Right lobe of liver (tissue), 6 donors: ENCODE results near the gene SIK3. TPM values are rescaled to one million over a fixed set of nuclear protein-coding genes. Genes with fewer than 3 reads are reported as not detected.

ENCODE experiments used
- ATAC-seq, 4 donors: fragments of 200-7000 bp; cut with Tn5 transposase; one replicate each; pipeline ENCODE4 v1.9.1; 2020; ENCODE audit warnings: mild to moderate bottlenecking in 4 of 4, moderate library complexity in 4 of 4
- DNase-seq, 3 donors: peaks; one replicate each; pipeline ENCODE4 v3.0.0-alpha.2; 2020
- H3K27ac ChIP-seq, 3 donors: fragments of 200-600 bp; one replicate each; pipeline ENCODE4 v1.8.0; 2022
- H3K27me3 ChIP-seq, 2 donors: fragments of 200-600 bp; one replicate each; pipeline ENCODE4 v1.8.0; 2022
- H3K36me3 ChIP-seq, 4 donors: fragments of 200-600 bp; sonication (generic) in 1 of 4; one replicate each; pipeline versions ENCODE4 v1.5.1 to v1.8.0; 2017 to 2022; ENCODE audit warnings: control low read depth in 1 of 4
- H3K4me1 ChIP-seq, 4 donors: fragments of 200-600 bp; sonication (generic) in 1 of 4; one replicate each; pipeline versions ENCODE4 v1.5.1 to v1.8.0; 2017 to 2022; ENCODE audit warnings: control low read depth in 1 of 4
- H3K4me3 ChIP-seq, 3 donors: fragments of 200-600 bp; one replicate each; pipeline ENCODE4 v1.8.0; 2022
- H3K9me3 ChIP-seq, 4 donors: fragments of 200-600 bp; sonication (generic) in 1 of 4; one replicate each; pipeline versions ENCODE4 v1.5.1 to v1.8.0; 2017 to 2022; ENCODE audit warnings: control low read depth in 1 of 4
- POLR2A ChIP-seq: fragments of 450-650 bp; IDR thresholded peaks from one replicate; pipeline ENCODE4 v1.6.1; 2017; ENCODE audit warnings: antibody characterized with exemption, mild to moderate bottlenecking
- WGBS: methylation state at CpG from one replicate; pipeline ENCODE4 v1.1.6; 2018; ENCODE audit warnings: low coverage, low lambda C conversion rate; ENCODE audit not compliant: insufficient coverage; ENCODE audit errors: missing lambda C conversion rate; 5-methylcytosine and 5-hydroxymethylcytosine counted together
- intact Hi-C, 2 donors: fragments of 100-400 bp; cut with DNase I; formaldehyde crosslinking; loops; one replicate each; pipeline versions ENCODE4 v1.11.2 to v1.14.1; 2022
- total RNA-seq, 6 experiments: library from RNA; depleted of rRNA in 2 of 6; stranded (reverse); fragments of >200 nt in 2 of 6; fragmentation: NEBNext Ultra II Directional in 3 of 6; extraction: Animal tissue kit (Norgen Biotek cat#: 25700) in 3 of 6; gene quantifications; one replicate each; pipeline versions ENCODE4 v1.1.0 to v1.2.4, GENCODE V29; 2016 to 2023
- TF ChIP-seq, protein P1 (sequence below), 4 donors: fragments of 200-600 bp in 3 of 4; fragments of 450-650 bp in 1 of 4; IDR thresholded peaks; one replicate each; pipeline versions ENCODE4 v1.5.1 to v1.8.0; 2016 to 2022; ENCODE audit warnings: antibody characterized with exemption in 4 of 4, mild to moderate bottlenecking in 2 of 4
- donor health status: DM: no; HTN: yes; CAD: no.
- donor health status: DM: no; HTN: no; CAD: no.
- donor health status: DM: no; HTN: no; CAD: no.
- donor health status: DM: no; HTN: yes; CAD: no.
- donor health status: DM: no; HTN: yes; CAD: no.

The SIK3 gene
- total RNA-seq, 6 experiments from 2014 or later: 22.0 to 35.4 (median 26.8) TPM

DNA sequence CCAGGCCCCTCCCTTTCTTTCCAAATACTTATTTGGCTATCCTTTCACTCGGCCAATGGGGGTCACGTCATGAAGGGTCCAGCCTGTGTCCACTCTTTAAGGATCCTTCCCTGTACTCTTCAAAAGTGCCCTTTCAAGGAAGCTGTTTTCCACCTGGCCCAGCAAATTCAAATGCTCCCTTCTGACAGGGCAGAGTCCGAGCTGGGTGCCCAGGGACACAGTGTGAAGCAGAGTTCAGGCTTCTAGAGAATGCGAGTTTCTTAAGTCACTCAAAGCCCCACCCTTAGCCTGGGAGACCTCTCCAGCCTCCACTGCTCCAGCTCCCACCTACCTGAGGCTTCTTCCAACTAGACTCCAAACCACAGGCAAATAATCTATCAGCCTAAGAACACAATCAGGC, 255.3 kb downstream of the SIK3 start:
- intact Hi-C loops: no loop called here

DNA sequence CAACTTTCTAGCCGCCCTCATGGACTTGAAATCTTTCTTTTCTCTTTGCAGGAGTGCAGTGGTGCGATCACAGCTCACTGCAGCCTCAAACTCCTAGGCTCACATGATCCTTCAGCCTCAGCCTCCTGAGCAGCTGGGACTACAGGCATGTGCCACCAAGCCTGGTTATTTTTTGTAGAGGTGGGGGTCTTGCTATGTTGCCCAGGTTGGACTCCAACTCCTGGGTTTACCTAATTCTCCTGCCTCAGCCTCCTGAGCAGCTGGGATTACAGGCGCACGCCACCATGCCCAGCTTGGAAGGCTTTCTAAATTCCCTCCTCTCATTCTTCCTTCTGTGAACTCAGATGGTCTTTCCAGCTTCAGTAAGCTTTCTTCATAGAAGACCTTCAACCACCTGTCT, 256.1 kb downstream of the SIK3 start:
- peaks cover 0 to 31% (median 8%) of the 10 kb centered on the region in 4 donors for H3K36me3 ChIP-seq
- H3K4me1 ChIP-seq: peaks cover 0 to 36% (median 18%) of the 10 kb centered on the region in 4 donors
- no peak overlapping the region for H3K4me3 ChIP-seq
- 93% methylated on average over 2 of the region's 4 CpGs for WGBS
- H3K27ac ChIP-seq: no peak overlapping the region
- TF ChIP-seq POLR2A: no peak
- TF ChIP-seq, protein P1, sequence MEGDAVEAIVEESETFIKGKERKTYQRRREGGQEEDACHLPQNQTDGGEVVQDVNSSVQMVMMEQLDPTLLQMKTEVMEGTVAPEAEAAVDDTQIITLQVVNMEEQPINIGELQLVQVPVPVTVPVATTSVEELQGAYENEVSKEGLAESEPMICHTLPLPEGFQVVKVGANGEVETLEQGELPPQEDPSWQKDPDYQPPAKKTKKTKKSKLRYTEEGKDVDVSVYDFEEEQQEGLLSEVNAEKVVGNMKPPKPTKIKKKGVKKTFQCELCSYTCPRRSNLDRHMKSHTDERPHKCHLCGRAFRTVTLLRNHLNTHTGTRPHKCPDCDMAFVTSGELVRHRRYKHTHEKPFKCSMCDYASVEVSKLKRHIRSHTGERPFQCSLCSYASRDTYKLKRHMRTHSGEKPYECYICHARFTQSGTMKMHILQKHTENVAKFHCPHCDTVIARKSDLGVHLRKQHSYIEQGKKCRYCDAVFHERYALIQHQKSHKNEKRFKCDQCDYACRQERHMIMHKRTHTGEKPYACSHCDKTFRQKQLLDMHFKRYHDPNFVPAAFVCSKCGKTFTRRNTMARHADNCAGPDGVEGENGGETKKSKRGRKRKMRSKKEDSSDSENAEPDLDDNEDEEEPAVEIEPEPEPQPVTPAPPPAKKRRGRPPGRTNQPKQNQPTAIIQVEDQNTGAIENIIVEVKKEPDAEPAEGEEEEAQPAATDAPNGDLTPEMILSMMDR (IDR thresholded peaks at IDR 0.05): no peak
- DNase-seq (no peak), ATAC-seq (no peak)
- intact Hi-C loops: no loop called here
- no peaks in the 10 kb centered on the region for H3K9me3 ChIP-seq
- no peaks in the 10 kb centered on the region for H3K27me3 ChIP-seq

More for the DNA sequence above, 255.3 kb downstream of the SIK3 start:
- TF ChIP-seq, protein P1 (IDR thresholded peaks at IDR 0.05): no peak
- no peak for TF ChIP-seq POLR2A
- no peaks in the 10 kb centered on the region for H3K27me3 ChIP-seq
- no peaks in the 10 kb centered on the region for H3K9me3 ChIP-seq
- DNase-seq: no peak
- ATAC-seq: peak in 2 of 4 donors; percentile 4 to 6
- WGBS: 14% methylated on average over 4 of the region's 4 CpGs
- peaks cover 0 to 32% (median 17%) of the 10 kb centered on the region in 4 donors for H3K4me1 ChIP-seq
- H3K27ac ChIP-seq: no peak overlapping the region
- peaks cover 0 to 38% (median 8%) of the 10 kb centered on the region in 4 donors for H3K36me3 ChIP-seq
- no peak overlapping the region for H3K4me3 ChIP-seq

DNA sequence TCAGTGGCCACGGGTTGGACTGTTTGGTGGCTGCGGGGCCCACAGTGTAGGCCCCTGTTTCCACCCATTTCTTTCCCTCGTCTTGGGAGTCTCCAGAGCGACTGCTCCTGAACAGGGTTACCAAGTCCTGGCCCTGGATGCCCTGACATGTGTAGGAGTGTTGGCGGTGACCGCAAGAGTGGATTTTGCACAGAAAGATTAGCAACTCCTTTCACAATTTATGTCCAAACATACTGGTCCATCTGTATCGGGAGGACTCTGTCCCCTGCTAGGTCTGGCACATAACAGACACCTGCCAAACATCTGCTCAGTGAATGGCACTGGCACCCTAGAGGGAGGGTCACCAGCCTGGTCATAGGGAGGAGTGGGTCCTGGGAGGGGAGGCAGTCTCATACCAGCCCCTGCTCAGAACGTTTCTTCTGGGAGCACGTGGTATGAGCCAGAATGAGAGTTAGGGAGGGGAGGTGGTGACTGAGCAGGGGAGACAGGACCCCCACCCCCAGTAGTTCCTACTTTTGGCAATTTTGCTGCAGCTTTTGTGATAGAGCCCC, 257.4 kb downstream of the SIK3 start:
- TF ChIP-seq, protein P1 (IDR thresholded peaks at IDR 0.05): no peak
- TF ChIP-seq POLR2A: no peak

DNA sequence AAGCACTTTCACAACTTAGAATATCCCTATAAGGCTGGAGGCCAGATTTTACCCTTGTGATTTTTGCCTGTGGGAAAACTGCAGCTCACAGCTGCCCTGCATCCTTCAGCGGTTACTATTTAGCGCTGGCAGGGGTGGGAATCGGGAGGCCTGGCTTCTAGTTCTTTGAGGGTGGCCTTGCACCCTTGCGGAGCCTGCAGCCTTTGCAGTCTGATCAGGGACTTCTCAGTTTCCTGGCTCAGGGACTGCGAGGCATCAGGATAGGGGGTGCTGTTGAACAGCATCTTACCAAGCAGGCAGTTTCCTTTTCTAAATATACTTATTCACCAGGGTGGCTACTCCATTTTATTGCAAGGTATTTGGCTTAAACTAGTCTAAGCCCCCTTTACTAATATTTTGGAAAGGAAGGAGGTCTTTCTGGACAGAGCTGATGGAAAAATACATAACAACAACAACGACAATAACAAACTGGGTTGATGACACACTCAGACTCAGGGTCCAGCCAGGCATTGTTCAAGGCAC, 257.9 kb downstream of the SIK3 start:
- 8% methylated on average over 6 of the region's 6 CpGs for WGBS
- Histone ChIP-seq H3K9me3 (no peaks in the 10 kb centered on the region), H3K4me1 (peaks cover 0 to 36% (median 18%) of the 10 kb centered on the region in 4 donors), H3K36me3 (peaks cover 0 to 19% (median 0%) of the 10 kb centered on the region in 4 donors), H3K27ac (peak overlapping the region in 2 of 3 donors; percentile 74 to 76), H3K27me3 (no peaks in the 10 kb centered on the region), H3K4me3 (no peak overlapping the region)
- TF ChIP-seq POLR2A: no peak
- TF ChIP-seq, protein P1 (IDR thresholded peaks at IDR 0.05): peak; percentile 7 to 32 (median 25)
- DNase-seq (peak in 1 of 3 donors; percentile 51), ATAC-seq (no peak)
- intact Hi-C loops: no loop called here

More for the DNA sequence above, 257.4 kb downstream of the SIK3 start:
- intact Hi-C loops: no loop called here
- no peaks in the 10 kb centered on the region for H3K27me3 ChIP-seq
- 42% methylated on average over 8 of the region's 9 CpGs for WGBS
- peaks cover 0 to 20% (median 1%) of the 10 kb centered on the region in 4 donors for H3K36me3 ChIP-seq
- no peaks in the 10 kb centered on the region for H3K9me3 ChIP-seq
- ATAC-seq (peak; percentile 44 to 68 (median 50)), DNase-seq (peak in 2 of 3 donors; percentile 71 to 81)
- H3K4me1 ChIP-seq: peaks cover 0 to 36% (median 18%) of the 10 kb centered on the region in 4 donors
- peak overlapping the region in 2 of 3 donors; percentile 74 to 76 for H3K27ac ChIP-seq
- no peak overlapping the region for H3K4me3 ChIP-seq
